ENCODE results near the gene EFHC1. TPM values are rescaled to one million over a fixed set of nuclear protein-coding genes. Genes with fewer than 3 reads are reported as not detected.

EFHC1 gene
- total RNA-seq, 1 experiment from 2014 or later: 15.5 TPM

- TF ChIP-seq ZNF425 (CRISPR knock-in tag; conservative IDR thresholded peaks at IDR 0.05) (no peak), ELF4 (CRISPR knock-in tag; IDR thresholded peaks at IDR 0.05; ENCODE audit: low read depth) (no peak), CREM (CRISPR knock-in tag; IDR thresholded peaks at IDR 0.05) (no peak), MXD4 (CRISPR knock-in tag; IDR thresholded peaks at IDR 0.05; ENCODE audit: borderline replicate concordance) (no peak), MYBL2 (CRISPR knock-in tag; IDR thresholded peaks at IDR 0.05) (no peak)
Observed at GRCh38 chr6:52532457-52532856, 112.3 kb downstream of the EFHC1 start (continued).

GRCh38 chr6:52533491-52533890 lies 113.3 kb downstream of the EFHC1 start:
- H3K4me1 Mint-ChIP-seq: peaks cover 25% of the 10 kb centered on the region
- no peak for TF ChIP-seq ELF4 (CRISPR knock-in tag; IDR thresholded peaks at IDR 0.05; ENCODE audit: low read depth)
- no peak for TF ChIP-seq USF1 (CRISPR knock-in tag; IDR thresholded peaks at IDR 0.05)
- no peak for TF ChIP-seq PRDM15 (CRISPR knock-in tag; IDR thresholded peaks at IDR 0.05)
- no peak for TF ChIP-seq USF2 (CRISPR knock-in tag; IDR thresholded peaks at IDR 0.05)
- TF ChIP-seq CDX4 (CRISPR knock-in tag; IDR thresholded peaks at IDR 0.05; ENCODE audit: borderline replicate concordance): no peak
- TF ChIP-seq ZSCAN18 (CRISPR knock-in tag; IDR thresholded peaks at IDR 0.05): no peak
- no peak for TF ChIP-seq NR3C1 (CRISPR knock-in tag; conservative IDR thresholded peaks at IDR 0.05; ENCODE audit: low read depth)
- TF ChIP-seq E2F1 (CRISPR knock-in tag; IDR thresholded peaks at IDR 0.05): no peak
- TF ChIP-seq FOXK1 (CRISPR knock-in tag; IDR thresholded peaks at IDR 0.05): no peak
- no peak for TF ChIP-seq NR2C2 (CRISPR knock-in tag; IDR thresholded peaks at IDR 0.05)
- no peak overlapping the region for H3K27ac Mint-ChIP-seq
- no peak overlapping the region for H3K4me3 Mint-ChIP-seq
- POLR2A ChIA-PET: no interaction called here
- DNase-seq (ENCODE audit: low spot score) (no peak), ATAC-seq (no peak)
- no peaks in the 10 kb centered on the region; the same call in 1 of the 2 replicates for H3K36me3 Mint-ChIP-seq
- H3K9me3 Mint-ChIP-seq: no peaks in the 10 kb centered on the region
- CTCF ChIA-PET: no interaction called here
- H3K27me3 Mint-ChIP-seq (ENCODE audit: low read depth): no peaks in the 10 kb centered on the region

Data from WTC11 (cell line).